AG04449 (cell line): Measurements from ENCODE around the gene LRP10.
A peak's percentile ranks its signal among the peaks of the same experiment; 100 is the strongest.

Experiments used
- CTCF ChIA-PET: fragments of 350-600 bp; formaldehyde crosslinking; extraction: SDS; loops from one replicate; lab custom pipeline; 2021; ENCODE audit warnings: antibody characterized with exemption; lab: Yijun Ruan, JAX
- POLR2A ChIA-PET: fragments of 400-600, 350-600 bp; formaldehyde crosslinking; extraction: SDS; loops from one replicate; lab custom pipeline; 2020; ENCODE audit warnings: antibody characterized with exemption, inconsistent platforms; lab: Yijun Ruan, JAX
- DNase-seq: peaks from one replicate; pipeline ENCODE4 v3.0.0-alpha.2; 2010; ENCODE audit warnings: low read depth, low spot score
- H3K4me3 ChIP-seq: 2 replicates; pipeline ENCODE4 v1.5.1; 2011; ENCODE audit warnings: low read depth, mild to moderate bottlenecking, control low read depth, low read length
- TF ChIP-seq, protein P1 (sequence below): IDR thresholded peaks from one replicate; pipeline ENCODE4 v1.5.1; 2011; ENCODE audit warnings: mild to moderate bottlenecking, moderate library complexity, low read length, control low read depth, inconsistent platforms; ENCODE audit not compliant: insufficient read depth; ENCODE audit errors: missing control alignments

The LRP10 gene

DNA sequence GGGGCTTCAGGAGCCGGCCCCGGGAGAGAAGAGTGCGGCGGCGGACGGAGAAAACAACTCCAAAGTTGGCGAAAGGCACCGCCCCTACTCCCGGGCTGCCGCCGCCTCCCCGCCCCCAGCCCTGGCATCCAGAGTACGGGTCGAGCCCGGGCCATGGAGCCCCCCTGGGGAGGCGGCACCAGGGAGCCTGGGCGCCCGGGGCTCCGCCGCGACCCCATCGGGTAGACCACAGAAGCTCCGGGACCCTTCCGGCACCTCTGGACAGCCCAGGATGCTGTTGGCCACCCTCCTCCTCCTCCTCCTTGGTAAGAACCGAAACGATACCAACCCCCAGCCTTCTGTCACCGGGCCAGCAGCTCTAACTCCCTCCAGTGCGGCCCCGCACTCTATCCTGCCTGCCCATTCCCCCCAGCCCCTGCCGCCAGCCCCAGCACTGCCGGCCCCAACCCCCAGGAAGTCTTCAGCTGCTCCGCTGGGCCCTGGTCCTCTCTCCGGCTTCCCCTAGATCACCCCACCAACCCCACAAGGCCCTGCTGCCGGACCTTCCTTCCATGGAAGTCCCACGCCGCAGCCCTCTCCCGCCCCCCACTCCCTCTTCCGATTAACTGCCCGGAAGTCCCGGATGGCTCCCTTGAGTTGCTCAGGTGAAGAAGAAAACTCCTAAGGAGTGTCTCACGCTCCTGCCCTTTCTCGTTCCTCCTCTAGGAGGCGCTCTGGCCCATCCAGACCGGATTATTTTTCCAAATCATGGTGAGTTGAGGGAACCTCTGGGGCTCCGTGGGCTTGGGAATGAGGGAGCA, 693 bp downstream of the LRP10 start:
- TF ChIP-seq, protein P1, sequence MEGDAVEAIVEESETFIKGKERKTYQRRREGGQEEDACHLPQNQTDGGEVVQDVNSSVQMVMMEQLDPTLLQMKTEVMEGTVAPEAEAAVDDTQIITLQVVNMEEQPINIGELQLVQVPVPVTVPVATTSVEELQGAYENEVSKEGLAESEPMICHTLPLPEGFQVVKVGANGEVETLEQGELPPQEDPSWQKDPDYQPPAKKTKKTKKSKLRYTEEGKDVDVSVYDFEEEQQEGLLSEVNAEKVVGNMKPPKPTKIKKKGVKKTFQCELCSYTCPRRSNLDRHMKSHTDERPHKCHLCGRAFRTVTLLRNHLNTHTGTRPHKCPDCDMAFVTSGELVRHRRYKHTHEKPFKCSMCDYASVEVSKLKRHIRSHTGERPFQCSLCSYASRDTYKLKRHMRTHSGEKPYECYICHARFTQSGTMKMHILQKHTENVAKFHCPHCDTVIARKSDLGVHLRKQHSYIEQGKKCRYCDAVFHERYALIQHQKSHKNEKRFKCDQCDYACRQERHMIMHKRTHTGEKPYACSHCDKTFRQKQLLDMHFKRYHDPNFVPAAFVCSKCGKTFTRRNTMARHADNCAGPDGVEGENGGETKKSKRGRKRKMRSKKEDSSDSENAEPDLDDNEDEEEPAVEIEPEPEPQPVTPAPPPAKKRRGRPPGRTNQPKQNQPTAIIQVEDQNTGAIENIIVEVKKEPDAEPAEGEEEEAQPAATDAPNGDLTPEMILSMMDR: peak; percentile 87
- ChIA-PET CTCF (interaction anchor here (0.6 to 7.9 kb wide), 48 partner anchors 10 to 483 kb away, joined by 3 to 189 read pairs (median 5); partner anchors contain the start of genes MMP14, OXA1L, RBM23 and REM2), POLR2A (interaction anchor here (0.7 to 1.7 kb wide), 5 partner anchors 10 to 35 kb away, joined by 3 to 13 read pairs (median 3); partner anchors contain the start of gene REM2)
- DNase-seq: no peak
- H3K4me3 ChIP-seq: peak overlapping the region; percentile 81

DNA sequence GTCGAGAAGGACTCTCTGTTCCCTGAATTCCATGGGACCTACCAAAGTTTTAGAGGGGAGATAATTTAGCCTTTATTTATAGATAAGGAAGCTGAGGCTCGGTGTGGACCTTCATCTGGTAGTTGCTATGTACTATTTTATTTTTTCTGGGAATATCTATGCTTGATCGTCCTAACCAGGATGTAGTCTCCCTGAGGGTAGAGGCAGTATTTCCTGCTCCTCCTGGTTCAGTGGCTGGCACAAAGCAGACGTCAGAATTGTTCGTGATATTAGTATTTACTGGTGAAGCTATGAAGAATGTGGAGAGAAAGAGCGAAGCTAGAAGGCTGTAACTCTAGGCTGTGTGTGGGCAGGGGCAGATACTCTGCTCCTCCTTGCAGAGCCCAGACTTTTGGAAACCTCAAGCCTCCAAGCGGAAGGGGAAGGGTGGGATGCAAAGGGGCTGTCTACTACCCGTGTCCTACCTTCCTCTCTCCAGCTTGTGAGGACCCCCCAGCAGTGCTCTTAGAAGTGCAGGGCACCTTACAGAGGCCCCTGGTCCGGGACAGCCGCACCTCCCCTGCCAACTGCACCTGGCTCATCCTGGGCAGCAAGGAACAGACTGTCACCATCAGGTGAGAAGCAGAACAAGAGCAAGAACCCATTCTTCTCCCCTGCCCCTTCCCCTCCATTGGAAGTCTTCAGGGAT, 1.4 kb downstream of the LRP10 start:
- ChIA-PET POLR2A (interaction anchor here (0.7 to 1.5 kb wide), 3 partner anchors 9 to 36 kb away, joined by 3 to 6 read pairs (median 3); no protein-coding TSS in a partner anchor), CTCF (interaction anchor here (0.6 to 7.9 kb wide), 50 partner anchors 10 to 483 kb away, joined by 3 to 189 read pairs (median 4); partner anchors contain the start of genes MMP14, OXA1L, RBM23 and REM2)
- TF ChIP-seq, protein P1: no peak
- peak overlapping the region; percentile 81 for H3K4me3 ChIP-seq
- no peak for DNase-seq

- no peak overlapping the region for H3K4me3 ChIP-seq
- POLR2A ChIA-PET: no interaction called here
- no peak for DNase-seq
- TF ChIP-seq, protein P1: no peak
- CTCF ChIA-PET: interaction anchor here (0.7 to 7.9 kb wide), 7 partner anchors 11 to 484 kb away, joined by 3 to 189 read pairs (median 36); partner anchors contain the start of gene REM2
Observed at GRCh38 chr14:22875003-22875747, 3.6 kb downstream of the LRP10 start.

DNA sequence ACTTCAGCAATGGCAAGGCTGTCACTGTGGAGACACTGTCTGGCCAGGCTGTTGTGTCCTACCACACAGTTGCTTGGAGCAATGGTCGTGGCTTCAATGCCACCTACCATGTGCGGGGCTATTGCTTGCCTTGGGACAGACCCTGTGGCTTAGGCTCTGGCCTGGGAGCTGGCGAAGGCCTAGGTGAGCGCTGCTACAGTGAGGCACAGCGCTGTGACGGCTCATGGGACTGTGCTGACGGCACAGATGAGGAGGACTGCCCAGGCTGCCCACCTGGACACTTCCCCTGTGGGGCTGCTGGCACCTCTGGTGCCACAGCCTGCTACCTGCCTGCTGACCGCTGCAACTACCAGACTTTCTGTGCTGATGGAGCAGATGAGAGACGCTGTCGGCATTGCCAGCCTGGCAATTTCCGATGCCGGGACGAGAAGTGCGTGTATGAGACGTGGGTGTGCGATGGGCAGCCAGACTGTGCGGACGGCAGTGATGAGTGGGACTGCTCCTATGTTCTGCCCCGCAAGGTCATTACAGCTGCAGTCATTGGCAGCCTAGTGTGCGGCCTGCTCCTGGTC, 4.3 kb downstream of the LRP10 start:
- CTCF ChIA-PET: interaction anchor here (0.7 to 7.9 kb wide), 4 partner anchors 10 to 319 kb away, joined by 3 to 189 read pairs (median 130); partner anchors contain the start of gene REM2
- no peak for DNase-seq
- POLR2A ChIA-PET: interaction anchor here (0.6 kb wide), 1 partner anchor 217 kb away, joined by 3 read pairs; no protein-coding TSS in a partner anchor
- TF ChIP-seq, protein P1: no peak
- no peak overlapping the region for H3K4me3 ChIP-seq

DNA sequence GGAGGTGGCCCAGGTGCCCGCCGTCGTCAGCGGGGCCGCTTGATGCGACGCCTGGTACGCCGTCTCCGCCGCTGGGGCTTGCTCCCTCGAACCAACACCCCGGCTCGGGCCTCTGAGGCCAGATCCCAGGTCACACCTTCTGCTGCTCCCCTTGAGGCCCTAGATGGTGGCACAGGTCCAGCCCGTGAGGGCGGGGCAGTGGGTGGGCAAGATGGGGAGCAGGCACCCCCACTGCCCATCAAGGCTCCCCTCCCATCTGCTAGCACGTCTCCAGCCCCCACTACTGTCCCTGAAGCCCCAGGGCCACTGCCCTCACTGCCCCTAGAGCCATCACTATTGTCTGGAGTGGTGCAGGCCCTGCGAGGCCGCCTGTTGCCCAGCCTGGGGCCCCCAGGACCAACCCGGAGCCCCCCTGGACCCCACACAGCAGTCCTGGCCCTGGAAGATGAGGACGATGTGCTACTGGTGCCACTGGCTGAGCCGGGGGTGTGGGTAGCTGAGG, 5.5 kb downstream of the LRP10 start:
- DNase-seq: no peak
- CTCF ChIA-PET: interaction anchor here (7.7 to 10.2 kb wide), 2 partner anchors 21 to 23 kb away, joined by 145 to 164 read pairs; no protein-coding TSS in a partner anchor
- POLR2A ChIA-PET: no interaction called here
- no peak overlapping the region for H3K4me3 ChIP-seq
- TF ChIP-seq, protein P1: no peak
